Peyer's patch (tissue), 4 donors: ENCODE data around the gene SYNE2.

Experiments
- POLR2A ChIP-seq, 2 donors: fragments of 450-650 bp; IDR thresholded peaks; one replicate each; pipeline ENCODE4 v1.5.1; 2017; ENCODE audit warnings: antibody characterized with exemption in 2 of 2, mild to moderate bottlenecking in 2 of 2, moderate library complexity in 2 of 2
- TF ChIP-seq, protein P1 (sequence below), 6 experiments: fragments of 450-650 bp in 4 of 6; fragments of 200-600 bp in 2 of 6; sonication (generic) in 1 of 6; IDR thresholded peaks; one replicate each; pipeline ENCODE4 v1.5.1; 2017 to 2019; ENCODE audit warnings: antibody characterized with exemption in 6 of 6, mild to moderate bottlenecking in 3 of 6, moderate library complexity in 1 of 6

DNA sequence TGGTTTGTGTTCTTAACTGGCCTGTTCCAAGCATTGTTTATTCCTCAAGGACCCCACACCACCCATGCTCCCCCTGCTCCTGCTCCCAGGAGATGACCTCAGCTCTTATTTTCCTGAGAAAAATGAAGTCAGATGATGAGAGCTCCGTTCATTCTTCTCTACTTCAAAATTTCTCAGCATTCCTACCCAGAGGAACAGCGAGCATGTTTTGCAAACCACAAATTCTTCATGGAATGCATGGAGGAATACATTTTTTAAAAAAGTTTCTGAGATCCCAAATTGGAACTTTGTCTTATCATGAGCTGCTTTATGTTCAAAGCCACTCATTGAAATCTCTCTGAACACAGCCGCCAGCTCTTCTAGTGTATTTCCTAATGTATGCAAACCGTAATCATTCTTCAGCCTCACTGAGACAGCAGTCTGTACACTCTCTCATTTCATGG, 44.9 kb downstream of the SYNE2 start:
- TF ChIP-seq, protein P1, sequence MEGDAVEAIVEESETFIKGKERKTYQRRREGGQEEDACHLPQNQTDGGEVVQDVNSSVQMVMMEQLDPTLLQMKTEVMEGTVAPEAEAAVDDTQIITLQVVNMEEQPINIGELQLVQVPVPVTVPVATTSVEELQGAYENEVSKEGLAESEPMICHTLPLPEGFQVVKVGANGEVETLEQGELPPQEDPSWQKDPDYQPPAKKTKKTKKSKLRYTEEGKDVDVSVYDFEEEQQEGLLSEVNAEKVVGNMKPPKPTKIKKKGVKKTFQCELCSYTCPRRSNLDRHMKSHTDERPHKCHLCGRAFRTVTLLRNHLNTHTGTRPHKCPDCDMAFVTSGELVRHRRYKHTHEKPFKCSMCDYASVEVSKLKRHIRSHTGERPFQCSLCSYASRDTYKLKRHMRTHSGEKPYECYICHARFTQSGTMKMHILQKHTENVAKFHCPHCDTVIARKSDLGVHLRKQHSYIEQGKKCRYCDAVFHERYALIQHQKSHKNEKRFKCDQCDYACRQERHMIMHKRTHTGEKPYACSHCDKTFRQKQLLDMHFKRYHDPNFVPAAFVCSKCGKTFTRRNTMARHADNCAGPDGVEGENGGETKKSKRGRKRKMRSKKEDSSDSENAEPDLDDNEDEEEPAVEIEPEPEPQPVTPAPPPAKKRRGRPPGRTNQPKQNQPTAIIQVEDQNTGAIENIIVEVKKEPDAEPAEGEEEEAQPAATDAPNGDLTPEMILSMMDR (IDR thresholded peaks at IDR 0.05), result no peak
- TF ChIP-seq POLR2A (IDR thresholded peaks at IDR 0.05), result no peak
